ENCODE data around the gene GRIN1.

DNA sequence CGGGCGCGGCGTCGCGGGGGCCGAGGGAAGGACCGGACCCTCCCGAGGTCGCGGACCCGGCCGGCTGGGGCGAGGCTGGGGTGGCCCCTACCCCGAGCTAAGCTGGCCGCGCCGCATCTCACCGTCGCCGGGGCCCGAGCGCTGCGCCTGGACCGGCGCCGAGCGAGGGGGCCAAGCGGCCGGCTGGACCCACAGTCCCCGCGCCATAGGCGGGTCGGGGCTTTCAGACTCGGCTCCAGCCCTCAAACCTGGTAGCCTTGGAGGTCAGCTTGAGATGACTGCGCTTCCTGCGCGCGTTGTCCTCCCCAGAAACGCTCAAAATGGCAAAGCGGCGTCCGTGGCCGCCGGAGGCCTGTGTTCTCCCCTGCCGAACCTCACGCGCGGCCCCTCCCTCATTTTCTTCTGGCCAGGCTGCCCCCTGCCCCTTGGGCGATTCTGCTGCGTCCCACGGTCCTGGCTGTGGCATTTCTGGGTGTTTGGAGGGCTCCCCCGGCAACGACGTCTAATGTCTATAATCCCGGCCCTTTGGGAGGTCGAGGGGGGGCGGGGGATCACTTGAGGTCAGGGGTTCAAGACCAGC lies 8.7 kb upstream of the GRIN1 start:
- TF ChIP-seq GATA2 (IDR thresholded peaks at IDR 0.05; ENCODE audit: low read depth, low read length) = no peak
- no peak for TF ChIP-seq GATA3 (IDR thresholded peaks at IDR 0.05; ENCODE audit: low read depth, low read length)

Measured in SH-SY5Y (cell line).